ENCODE measurements around the gene SLC31A1. TPM values are rescaled to one million over a fixed set of nuclear protein-coding genes. Genes with fewer than 3 reads are reported as not detected.

Gene SLC31A1
- total and polyA plus RNA-seq, 2 of the 13 experiments (the other 11 are each of a cell fraction or from before 2014, with no cell fraction given), result 62.9 to 70.0 TPM

- TF ChIP-seq ZGPAT (CRISPR knock-in tag; IDR thresholded peaks at IDR 0.05), result peak; percentile 79; the same call in 1 of the 2 replicates
- TF ChIP-seq ZFP36L1 (CRISPR knock-in tag; IDR thresholded peaks at IDR 0.05), result peak; percentile 65; the same call in 1 of the 2 replicates
- TF ChIP-seq ZNF460 (CRISPR knock-in tag; IDR thresholded peaks at IDR 0.05; ENCODE audit: borderline replicate concordance), result no peak
- TF ChIP-seq ZNF713 (CRISPR knock-in tag; IDR thresholded peaks at IDR 0.05), result no peak
- no peak for TF ChIP-seq JUND (CRISPR knock-in tag; IDR thresholded peaks at IDR 0.05)
- peak; percentile 52; the same call in 1 of the 2 replicates for TF ChIP-seq ZBED4 (CRISPR knock-in tag; IDR thresholded peaks at IDR 0.05; ENCODE audit: borderline replicate concordance)
- no peak for TF ChIP-seq ZNF30 (CRISPR knock-in tag; IDR thresholded peaks at IDR 0.05)
- 0 out of 2 replicates have a peak, but pooled peaks have one; percentile 23 for TF ChIP-seq NCOA2 (CRISPR knock-in tag; IDR thresholded peaks at IDR 0.05)
- TF ChIP-seq, protein P1, sequence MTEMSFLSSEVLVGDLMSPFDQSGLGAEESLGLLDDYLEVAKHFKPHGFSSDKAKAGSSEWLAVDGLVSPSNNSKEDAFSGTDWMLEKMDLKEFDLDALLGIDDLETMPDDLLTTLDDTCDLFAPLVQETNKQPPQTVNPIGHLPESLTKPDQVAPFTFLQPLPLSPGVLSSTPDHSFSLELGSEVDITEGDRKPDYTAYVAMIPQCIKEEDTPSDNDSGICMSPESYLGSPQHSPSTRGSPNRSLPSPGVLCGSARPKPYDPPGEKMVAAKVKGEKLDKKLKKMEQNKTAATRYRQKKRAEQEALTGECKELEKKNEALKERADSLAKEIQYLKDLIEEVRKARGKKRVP (CRISPR knock-in tag; IDR thresholded peaks at IDR 0.05), result peak in 1 of 2 experiments; percentile 81; a peak in 2 of 4 replicates
- TF ChIP-seq, protein P2, sequence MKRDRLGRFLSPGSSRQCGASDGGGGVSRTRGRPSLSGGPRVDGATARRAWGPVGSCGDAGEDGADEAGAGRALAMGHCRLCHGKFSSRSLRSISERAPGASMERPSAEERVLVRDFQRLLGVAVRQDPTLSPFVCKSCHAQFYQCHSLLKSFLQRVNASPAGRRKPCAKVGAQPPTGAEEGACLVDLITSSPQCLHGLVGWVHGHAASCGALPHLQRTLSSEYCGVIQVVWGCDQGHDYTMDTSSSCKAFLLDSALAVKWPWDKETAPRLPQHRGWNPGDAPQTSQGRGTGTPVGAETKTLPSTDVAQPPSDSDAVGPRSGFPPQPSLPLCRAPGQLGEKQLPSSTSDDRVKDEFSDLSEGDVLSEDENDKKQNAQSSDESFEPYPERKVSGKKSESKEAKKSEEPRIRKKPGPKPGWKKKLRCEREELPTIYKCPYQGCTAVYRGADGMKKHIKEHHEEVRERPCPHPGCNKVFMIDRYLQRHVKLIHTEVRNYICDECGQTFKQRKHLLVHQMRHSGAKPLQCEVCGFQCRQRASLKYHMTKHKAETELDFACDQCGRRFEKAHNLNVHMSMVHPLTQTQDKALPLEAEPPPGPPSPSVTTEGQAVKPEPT (CRISPR knock-in tag; IDR thresholded peaks at IDR 0.05; ENCODE audit: low read depth), result no peak; the same call in 1 of the 2 replicates
- TF ChIP-seq, protein P3, sequence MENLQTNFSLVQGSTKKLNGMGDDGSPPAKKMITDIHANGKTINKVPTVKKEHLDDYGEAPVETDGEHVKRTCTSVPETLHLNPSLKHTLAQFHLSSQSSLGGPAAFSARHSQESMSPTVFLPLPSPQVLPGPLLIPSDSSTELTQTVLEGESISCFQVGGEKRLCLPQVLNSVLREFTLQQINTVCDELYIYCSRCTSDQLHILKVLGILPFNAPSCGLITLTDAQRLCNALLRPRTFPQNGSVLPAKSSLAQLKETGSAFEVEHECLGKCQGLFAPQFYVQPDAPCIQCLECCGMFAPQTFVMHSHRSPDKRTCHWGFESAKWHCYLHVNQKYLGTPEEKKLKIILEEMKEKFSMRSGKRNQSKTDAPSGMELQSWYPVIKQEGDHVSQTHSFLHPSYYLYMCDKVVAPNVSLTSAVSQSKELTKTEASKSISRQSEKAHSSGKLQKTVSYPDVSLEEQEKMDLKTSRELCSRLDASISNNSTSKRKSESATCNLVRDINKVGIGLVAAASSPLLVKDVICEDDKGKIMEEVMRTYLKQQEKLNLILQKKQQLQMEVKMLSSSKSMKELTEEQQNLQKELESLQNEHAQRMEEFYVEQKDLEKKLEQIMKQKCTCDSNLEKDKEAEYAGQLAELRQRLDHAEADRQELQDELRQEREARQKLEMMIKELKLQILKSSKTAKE (CRISPR knock-in tag; IDR thresholded peaks at IDR 0.05; ENCODE audit: borderline replicate concordance), result 0 out of 2 replicates have a peak, but pooled peaks have one; percentile 22
- no peak; the same call in 1 of the 2 replicates for TF ChIP-seq SIN3B (IDR thresholded peaks at IDR 0.05; ENCODE audit: low read length)
- TF ChIP-seq HINFP (CRISPR knock-in tag; IDR thresholded peaks at IDR 0.05; ENCODE audit: low read depth), result no peak
- no peak for TF ChIP-seq ZNF34 (CRISPR knock-in tag; IDR thresholded peaks at IDR 0.05; ENCODE audit: borderline replicate concordance)
Measured at GRCh38 chr9:113221003-113221799, at the start of gene SLC31A1, which contains the start of gene FKBP15 (continued).

All from HepG2 (cell line).